Activated CD4-positive, alpha-beta T cell treated with anti-CD3 and anti-CD28 coated beads, Interleukin-10, Interleukin-2, amounts not matched to agents 100 ng/mL and 50 ng/mL, durations not matched to agents 16 hours and 8 hours (primary cell): ENCODE measurements around the gene CDK19.
"Not testable (repeated sequence)": the region's sequence is repeated elsewhere in the genome, so short reads cannot be mapped to it uniquely, and the experiment has no call there.

ENCODE experiments used
- DNase-seq: peaks from one replicate; pipeline ENCODE4 v3.0.0-alpha.2; 2020

Gene CDK19

DNA sequence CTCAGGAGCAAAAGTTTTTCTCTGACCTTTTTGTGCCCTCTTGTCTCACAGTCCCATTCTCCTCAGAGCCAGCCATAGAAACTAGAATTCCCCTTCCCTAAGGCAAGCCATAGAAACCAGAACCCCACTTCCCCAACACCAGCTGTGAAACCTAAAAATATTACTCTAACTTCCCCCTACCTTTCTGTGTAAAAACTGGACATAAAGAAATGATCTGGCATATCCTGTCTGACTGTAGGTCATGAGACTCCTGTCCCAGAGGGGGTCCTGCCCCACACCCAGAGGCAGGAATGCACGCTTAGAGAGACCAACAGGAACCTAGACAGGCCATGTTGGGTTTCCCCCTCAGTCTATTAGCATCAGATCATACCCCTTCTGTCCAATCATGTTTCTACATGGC lies 198.2 kb downstream of the CDK19 start:
- no peak for DNase-seq

DNA sequence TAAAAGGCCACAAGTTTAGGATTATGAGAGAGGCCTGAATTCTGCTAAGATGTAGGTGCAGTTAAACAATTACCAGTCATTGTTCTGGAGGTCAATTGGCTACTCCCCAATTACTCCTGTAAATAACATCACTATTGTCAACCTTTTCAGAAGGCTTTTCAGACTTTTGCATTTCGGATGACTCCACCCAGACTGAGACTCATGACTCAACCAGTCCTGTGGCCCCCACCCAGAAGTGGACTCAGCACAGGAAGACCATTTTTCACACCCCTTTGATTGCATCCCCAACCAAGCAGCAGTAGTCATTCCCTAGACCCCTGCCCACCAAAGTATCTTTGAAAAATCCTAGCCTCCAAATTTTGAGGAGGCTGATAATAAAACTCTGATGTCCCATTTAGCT lies 199.5 kb downstream of the CDK19 start:
- DNase-seq = no peak

DNA sequence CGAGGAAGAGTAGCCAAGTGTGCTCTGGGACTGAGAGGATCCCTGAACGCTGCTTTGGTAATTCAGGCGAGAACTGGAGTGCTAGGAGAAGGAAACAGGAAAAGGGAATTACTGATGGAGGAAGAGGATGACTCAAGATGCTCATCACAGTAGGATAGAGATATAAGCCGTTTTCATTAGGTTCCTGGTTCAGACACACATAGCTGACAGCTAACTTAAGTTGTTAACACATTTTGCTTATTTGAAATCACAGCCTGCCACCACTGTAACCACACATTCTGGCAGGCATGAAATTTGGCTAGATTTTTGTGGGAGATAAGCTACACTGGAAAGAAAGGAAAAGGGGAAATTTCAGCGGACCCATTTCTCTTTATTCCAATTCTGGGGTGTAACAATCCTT lies 200.7 kb downstream of the CDK19 start:
- DNase-seq = no peak

DNA sequence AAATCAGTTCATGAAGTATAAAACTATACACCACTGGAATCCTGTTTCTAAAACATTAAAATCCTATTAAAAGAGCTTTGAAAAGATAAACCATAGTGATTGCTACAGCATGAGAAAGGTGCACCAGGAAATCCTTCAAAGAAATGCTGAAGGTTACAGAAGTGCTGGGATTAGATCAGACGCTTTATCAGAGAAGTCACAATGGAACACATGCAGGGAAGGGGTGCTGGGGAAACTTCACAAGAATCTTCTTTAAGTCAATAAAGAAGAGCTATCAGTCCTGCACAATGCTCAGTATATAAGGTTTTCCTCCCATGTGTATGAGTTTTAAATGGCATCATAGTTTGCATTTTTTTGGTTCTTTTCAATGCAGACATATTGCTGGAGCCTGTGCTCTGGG lies 201.2 kb downstream of the CDK19 start:
- no peak for DNase-seq

DNA sequence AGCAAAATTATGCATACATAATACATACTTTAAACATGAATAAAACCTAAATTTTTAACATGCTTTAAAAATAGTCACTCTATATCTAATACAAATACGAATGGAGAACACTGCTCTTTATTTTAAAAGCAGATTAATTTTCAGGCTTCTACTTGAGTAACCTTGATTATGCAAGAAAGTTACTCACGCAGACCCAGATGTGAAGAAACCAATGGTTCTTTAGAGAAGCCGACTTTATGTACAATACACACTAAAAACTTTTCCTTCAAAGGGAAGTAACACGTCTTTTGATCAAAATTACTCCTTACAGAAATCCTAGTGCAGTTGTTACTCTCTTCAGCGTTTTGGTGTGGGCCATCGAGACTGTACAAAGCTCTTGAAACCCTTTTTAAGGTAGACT lies 201.9 kb downstream of the CDK19 start:
- no peak for DNase-seq

DNA sequence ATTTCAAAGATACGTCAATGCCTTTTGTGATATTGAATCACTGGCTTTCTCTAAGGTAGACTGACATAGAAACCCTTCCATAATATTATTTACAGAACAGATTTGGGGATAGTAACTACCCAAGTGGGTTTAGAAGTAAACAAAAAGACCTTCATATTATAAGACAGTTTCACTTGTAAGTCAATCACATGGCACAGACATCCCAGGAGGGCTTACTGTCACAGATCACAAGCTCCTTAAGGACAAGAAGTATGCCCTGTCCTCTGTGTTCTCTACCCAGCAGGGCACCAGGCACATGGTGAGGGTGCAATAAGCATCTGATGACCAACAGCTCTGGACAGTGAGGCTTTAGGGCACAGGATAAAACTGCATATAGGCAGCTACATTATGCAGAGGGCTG lies 203.0 kb downstream of the CDK19 start:
- no peak for DNase-seq

DNA sequence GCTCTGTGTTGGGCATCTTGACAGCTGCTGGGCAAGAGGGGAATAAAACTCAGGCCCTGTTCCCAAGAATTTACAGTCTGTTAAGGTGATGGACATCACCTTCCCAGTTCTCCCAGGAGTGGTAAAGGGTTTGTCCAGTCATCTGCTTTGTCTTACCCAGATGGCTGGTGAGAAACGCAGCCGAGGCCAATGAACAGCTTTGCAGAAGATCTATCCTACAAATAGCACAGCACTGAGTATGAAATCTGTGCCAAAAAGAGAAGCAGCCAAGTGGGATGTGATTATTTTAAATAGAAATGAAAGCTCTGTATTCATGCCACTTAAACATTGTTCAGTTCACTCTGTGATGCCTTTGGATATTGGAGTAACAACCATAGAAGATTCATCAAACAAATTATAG lies 206.2 kb downstream of the CDK19 start:
- no peak for DNase-seq

DNA sequence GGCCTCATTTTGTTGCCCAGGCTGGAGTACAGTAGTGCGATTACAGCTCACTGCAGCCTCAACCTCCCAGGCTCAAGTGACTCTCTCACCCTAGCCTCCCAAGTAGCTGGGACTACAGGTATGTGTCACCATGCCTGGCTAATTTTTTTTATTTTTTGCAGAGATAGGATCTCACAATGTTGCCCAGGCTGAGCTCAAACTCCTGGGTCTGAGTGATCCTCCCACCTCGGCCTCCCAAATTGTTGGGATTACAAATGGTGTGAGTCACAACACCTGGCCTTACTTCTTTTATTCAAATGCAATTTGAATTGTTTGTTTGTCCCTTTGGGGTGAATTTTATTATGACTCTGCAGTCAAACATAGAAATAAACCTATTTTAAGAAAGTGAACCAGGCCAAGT lies 207.1 kb downstream of the CDK19 start:
- DNase-seq = no peak

DNA sequence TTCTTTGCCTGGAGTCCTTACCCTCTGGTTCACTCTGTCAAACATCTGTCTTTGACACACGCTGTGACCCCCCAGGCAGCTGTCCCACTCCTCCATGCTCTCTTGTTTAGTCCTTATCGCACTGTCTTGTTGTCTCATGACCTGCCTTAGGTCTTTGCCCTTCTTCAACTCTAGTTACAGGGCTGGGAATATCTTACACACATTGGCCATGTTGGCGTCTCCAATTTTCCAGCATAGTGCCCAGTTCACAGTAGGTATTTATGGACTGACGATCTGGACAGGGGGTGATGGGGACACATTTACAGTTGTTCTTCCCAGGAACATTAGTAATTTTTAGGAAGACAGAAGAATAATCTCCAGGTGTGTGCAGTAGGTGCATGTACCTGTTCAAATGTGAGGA lies 209.1 kb downstream of the CDK19 start:
- DNase-seq = no peak

DNA sequence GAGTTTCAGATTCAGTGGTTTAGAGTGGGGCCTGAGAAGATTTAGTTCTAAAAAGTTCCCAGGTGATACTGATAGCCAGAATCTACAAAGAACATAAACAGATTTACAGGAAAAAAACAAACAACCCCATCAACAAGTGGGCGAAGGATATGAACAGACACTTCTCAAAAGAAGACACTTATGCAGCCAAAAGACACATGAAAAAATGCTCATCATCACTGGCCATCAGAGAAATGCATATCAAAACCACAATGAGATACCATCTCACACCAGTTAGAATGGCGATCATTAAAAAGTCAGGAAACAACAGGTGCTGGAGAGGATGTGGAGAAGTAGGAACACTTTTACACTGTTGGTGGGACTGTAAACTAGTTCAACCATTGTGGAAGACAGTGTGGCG lies 214.6 kb downstream of the CDK19 start:
- DNase-seq = not testable (repeated sequence)

DNA sequence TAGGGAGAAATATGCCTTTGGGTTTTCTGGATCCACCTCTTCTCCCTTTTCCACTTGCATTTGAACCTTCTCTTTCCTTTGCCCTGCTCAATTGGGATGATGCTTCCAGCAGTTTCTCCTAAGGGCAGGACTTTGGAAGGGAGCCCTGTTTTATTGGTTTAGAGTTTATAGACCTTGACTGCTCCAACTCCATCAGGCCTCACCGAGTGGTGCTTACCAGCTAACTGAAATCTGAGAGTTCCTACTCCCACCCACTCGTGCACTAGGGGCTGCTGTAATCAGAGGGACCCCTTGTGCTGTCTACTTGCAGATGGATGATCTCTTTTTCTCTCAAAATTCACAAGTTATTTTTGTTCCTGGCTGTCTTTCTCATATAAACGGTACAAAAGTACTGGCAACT lies 217.5 kb downstream of the CDK19 start:
- DNase-seq = no peak

DNA sequence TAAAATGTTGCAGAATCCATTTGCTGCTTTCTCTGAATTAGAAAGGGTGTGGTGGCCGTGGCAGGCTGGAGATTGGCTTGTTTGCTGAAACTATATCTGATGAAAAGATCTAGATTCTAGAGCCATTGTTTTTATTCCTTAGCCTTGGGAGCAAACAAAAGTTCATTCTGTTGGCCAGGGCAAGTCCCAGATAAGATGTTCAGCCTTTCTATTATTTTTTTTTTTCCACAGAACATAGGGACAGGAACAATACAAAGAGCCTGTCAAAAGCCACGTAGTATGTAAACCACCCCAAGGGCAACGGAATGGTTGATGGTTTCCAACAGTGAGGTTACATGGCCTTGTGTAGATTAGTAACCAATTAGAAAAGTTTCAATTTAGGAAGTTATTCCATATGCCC lies 218.9 kb downstream of the CDK19 start:
- DNase-seq = no peak

DNA sequence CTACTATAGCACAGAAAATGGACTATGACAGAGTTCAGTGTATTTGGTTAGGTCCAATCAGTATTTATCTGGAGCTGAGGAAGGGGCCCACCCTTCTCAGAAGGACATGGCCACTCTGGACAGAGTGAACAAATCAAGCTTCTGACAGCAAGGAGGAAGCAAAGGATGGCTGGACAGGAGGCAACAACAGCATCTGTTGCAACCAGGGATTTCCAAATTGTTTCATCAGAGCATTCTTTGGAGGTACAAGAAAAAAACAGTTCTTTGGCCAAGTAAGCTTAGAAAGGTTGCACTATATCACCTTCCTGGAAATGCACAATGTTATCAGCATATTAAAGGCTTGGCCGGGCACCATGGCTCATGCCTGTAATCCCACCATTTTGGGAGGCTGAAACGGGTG lies 220.2 kb downstream of the CDK19 start:
- DNase-seq = no peak

DNA sequence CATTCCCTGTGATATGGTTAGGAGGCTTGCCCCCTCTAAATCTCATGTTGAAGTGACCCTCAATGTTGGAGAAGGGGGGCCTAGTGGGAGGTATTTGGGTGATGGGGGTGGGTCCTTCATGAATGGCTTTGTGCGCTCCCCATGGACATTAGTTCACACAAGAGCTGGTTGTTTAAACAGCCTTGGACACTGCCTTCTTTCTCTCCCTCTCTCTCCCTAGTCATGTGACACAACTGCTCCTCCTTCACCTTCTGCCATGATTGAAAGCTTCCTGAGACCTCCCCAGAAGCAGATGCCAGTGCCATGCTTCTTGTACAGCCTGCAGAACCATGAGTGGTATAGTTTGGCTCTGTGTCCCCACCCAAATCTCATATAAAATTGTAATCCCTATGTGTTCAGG lies 221.6 kb downstream of the CDK19 start:
- no peak for DNase-seq

DNA sequence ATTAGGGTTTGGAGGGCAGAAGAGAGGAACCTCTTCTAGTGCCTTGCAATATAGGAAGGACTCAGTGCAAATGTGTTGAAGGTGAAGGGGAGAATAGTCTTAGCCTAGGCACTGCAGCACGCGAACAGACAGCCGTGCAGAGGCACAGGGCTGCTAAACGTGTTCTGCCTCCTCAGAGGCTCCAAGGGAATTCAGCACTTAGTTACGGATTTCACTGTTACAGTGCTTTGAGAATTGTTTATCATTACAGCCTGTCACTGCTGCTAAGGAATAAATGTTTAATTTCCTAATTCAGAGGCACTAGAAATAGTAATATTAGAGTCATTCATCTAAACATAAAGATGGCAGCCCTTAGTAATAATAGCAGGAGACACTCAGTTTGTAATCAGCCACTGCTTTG lies 222.5 kb downstream of the CDK19 start:
- no peak for DNase-seq

DNA sequence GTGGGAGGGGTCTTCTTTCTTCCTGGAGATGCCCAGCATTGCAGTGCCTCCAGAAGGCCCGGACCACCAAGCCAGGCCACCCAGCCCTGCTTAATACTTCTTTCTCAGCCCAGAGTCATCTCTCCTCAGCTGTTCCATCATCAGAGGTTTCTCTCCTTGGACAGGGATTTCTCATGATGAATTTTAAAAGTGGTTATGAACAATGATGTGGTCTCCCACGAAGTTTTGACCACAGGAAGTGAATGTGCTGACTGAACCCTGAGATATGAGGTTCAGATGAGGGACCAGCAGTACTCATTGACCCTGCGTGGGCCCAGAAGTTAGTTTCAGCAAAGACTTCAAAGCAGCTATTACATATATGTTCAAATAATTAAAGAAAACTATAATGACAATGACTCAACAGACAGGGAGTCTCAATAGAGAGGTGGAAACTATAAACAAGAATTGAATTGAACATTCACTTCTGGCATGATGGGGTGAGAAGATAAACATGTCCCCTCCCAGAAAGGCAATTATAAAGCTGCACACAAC lies 224.4 kb downstream of the CDK19 start:
- DNase-seq = peak; percentile 64

DNA sequence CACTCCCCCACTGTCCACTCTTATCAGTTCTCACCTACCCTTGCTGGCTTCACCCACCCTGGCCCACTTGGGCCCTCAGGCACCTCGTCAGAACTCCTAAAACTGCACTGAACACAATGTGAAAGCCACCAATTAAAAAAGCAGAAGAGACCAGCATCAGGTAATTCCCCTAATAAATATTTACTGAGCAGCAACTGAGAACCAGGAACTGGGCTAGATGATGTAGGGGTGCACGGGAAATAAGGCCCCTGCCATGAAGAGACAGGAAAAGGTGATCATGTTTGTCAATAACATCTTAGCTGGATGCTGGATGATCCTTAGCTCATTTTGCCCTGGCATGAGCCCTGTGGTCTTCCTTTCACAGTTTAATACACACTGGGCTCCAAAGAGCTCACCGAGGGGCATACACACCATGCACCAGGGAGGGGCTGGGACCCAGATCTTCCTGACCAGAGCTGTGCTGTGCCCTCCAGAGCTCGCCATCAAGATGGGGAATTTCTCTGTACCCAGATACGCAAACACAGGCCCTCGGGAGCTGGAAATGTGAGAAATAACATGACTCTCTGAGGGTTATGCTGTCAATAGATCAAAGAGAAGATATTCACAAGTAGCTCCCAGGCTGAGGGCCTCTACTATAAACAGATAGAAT lies 225.3 kb downstream of the CDK19 start:
- peak; percentile 28 for DNase-seq

DNA sequence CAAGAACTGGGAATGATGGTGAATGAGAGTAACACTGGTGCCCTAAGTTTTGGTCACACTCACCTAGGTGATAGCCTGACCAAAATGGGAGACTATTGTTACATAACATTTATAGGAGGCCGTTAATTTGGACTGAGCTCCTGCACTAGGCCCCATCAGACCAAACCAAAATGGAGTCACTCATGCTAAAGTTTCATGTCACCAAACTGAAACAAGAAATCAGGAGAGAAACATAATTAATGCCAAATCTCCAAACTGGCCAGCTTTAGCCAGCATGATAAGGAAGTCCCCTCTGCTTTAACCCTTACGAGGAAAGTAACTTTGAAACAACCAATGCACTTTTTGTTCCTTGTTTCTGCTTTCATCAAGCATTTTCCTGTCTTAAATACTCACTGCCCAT lies 227.9 kb downstream of the CDK19 start:
- no peak for DNase-seq

DNA sequence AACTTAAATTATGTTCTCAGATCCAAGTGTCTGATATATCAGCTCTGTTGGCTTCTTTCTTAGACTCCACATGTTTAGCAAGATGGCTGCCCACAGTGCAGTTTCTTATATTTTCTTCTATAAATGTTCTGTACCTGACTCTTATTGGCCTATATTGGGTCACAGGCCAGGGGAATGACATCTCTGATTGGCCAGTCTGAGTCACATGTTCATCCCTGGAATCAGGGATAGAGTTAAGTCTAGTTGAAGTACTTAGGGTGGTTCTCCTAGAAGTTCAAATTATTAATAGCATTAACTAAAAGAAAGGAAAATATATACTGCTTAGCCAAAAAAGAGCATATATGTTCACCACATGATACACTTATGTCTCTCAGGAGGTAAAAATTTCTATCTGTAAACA lies 233.6 kb downstream of the CDK19 start:
- no peak for DNase-seq

DNA sequence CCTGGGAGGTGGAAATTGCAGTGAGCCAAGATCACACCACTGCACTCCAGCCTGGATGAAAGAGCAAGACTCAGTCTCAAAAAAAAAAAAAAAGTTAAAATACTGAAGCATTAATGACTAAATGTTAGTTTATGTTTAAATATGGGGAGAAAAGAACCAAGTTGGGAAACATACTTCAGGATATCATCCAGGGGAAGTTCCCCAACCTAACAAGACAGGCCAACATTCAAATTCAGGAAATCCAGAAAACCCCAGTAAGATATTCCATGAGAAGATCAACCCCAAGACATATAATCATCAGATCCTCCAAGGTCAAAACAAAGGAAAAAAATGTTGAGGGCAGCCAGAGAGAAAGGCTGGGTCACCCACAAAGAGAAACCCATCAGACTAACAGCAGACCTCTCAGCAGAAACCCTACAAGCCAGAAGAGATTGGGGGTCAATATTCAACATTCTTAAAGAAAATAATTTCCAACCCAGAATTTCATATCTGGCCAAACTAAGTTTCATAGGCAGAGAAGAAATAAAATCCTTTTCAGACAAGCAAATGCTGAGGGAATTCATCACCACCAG lies 237.6 kb downstream of the CDK19 start:
- not testable (repeated sequence) for DNase-seq

DNA sequence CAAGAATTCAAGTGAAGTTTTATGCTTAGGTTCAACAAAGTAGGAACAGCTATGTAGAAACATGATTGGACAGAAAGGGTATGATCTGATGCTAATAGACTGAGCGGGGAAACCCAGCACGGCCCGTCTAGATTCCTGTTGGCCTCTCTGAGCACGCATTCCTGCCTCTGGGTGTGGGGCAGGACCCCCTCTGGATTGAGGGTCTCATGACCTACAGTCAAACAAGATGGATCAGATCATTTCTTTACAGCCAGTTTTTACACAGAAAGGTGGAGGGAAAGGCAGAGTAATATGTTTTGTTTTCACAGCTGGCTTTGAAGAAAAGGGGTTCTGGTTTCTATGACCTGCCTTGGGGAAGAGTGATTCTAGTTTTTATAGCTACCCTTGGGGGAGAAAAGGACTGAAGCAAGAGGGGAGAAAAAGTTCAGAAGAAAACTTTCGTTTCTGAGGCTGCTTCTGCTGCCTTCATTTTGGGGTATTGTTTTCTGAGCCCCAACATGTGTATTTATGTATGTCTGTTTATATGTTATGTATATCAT lies 239.3 kb downstream of the CDK19 start:
- no peak for DNase-seq

DNA sequence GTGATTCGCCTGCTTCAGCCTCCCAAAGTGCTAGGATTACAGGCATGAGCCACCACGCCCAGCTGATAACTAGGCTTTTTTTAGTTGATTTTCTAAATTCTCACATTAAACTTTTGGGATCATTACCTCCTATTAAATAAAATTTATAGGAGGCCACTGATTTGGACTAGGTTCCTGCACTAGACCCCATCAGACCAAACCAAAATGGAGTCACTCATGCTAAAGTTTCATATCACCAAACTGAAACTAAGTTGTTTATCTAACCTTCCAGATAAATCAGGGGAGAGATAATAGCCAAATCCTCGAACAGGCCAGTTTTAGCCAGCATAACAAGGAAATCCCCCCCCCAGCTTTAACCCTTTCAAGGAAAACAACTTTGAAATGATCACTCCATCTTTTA lies 240.5 kb downstream of the CDK19 start:
- DNase-seq = no peak

DNA sequence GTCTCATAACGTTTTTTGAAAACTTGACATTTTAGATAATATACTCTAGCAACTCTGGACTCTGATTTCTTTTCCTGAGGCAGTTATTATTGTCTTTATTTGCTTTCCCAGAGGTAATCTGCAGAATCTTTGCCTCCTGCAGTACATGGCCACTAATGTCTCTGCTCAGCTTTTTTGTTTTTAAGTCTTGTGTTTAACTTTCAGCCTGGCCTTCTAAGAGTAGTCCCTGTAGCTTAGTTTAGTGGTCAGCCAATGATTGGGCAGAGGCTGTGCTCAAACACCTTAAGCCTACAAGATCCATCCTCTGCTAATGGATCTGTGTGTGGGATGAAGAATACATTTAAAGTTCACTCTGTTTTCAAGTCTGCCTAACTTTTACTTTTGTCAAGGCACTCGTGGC lies 241.7 kb downstream of the CDK19 start:
- no peak for DNase-seq

DNA sequence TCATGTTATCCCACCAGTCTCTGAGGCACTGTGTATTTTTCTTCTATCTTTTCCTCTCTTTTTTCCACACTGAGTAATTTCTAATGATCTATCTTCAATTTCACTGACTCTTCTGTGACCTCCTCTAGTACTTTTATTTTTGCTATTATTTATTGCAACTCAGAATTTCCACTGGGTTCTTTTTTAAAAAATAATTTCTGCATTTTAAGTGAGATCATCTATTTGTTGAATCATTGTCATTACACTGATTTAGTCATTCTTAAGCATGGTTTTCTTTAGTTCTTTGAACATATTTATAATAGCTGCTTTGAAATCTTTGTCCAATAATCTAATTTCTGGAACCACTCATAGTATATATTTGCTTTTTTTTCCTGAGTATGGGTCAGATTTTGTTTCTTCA lies 242.1 kb downstream of the CDK19 start:
- no peak for DNase-seq
